ENCODE data around the gene DENND1A. TPM values are rescaled to one million over a fixed set of nuclear protein-coding genes. Genes with fewer than 3 reads are reported as not detected.

DENND1A gene
- total RNA-seq, 1 donor from 2014 or later, result 13.9 TPM

GRCh38 chr9:123420592-123421111 lies 509.3 kb downstream of the DENND1A start:
- no peak overlapping the region for H3K27ac Mint-ChIP-seq (ENCODE audit: unreplicated experiment)
- TF ChIP-seq CTCF (IDR thresholded peaks at IDR 0.05; ENCODE audit: partially characterized antibody, unreplicated experiment), result no peak
- peaks cover 21% of the 10 kb centered on the region for H3K4me1 Mint-ChIP-seq (ENCODE audit: low read depth, unreplicated experiment)
- peaks cover 3% of the 10 kb centered on the region for H3K9me3 Mint-ChIP-seq (ENCODE audit: unreplicated experiment)
- H3K4me3 Mint-ChIP-seq (ENCODE audit: unreplicated experiment), result no peak overlapping the region
- peaks cover 5% of the 10 kb centered on the region for H3K36me3 Mint-ChIP-seq (ENCODE audit: unreplicated experiment)
- DNase-seq, result no peak
- H3K27me3 Mint-ChIP-seq (ENCODE audit: unreplicated experiment), result peaks cover 9% of the 10 kb centered on the region

DNA sequence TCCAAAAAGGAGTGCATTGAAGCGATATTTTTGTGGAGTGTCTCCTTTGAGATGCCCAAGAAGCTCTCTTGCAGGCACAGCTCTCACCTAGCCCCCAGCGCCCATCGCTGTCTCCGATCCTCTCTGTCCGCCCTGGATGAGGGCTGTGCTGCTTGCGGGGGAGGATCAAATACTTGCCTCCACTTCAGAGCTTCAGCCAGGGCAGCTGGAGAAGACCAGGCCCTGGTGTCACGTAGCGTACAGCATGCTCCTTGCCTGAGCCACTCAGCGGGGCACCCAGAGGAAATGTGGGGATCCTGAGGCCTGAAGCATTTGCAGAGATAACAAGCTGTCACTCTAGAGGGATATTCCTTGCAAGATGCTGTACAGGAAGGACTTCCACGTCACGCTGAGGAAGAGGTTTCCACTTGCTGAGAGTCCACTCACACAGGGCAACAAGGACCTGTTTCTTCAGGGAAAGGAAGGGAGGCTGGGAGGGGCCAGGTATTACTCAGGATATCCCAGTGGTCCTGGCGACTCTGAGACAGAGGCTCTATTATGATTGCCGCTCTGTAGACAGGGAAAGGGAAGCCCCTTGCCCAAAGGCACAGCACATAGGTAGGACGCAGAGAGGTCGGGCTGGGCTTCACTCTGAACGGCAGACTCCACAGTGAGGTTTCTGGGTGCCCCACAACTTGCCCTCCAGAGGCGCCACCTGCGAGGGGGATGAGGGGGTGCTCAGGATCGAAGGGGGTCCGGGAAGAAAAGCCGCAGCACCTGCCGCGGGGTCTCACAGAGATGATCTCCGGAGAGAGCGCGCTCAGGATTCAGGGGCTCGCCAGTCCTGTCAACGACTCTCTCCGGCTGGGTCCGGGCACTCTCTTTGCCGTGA lies 510.0 kb downstream of the DENND1A start:
- peaks cover 24% of the 10 kb centered on the region for H3K4me1 Mint-ChIP-seq (ENCODE audit: low read depth, unreplicated experiment)
- H3K27me3 Mint-ChIP-seq (ENCODE audit: unreplicated experiment), result peaks cover 9% of the 10 kb centered on the region
- TF ChIP-seq CTCF (IDR thresholded peaks at IDR 0.05; ENCODE audit: partially characterized antibody, unreplicated experiment), result no peak
- H3K9me3 Mint-ChIP-seq (ENCODE audit: unreplicated experiment), result peaks cover 2% of the 10 kb centered on the region
- H3K27ac Mint-ChIP-seq (ENCODE audit: unreplicated experiment), result no peak overlapping the region
- H3K4me3 Mint-ChIP-seq (ENCODE audit: unreplicated experiment), result no peak overlapping the region
- peaks cover 5% of the 10 kb centered on the region for H3K36me3 Mint-ChIP-seq (ENCODE audit: unreplicated experiment)
- no peak for DNase-seq

- H3K36me3 Mint-ChIP-seq (ENCODE audit: unreplicated experiment), result peaks cover 5% of the 10 kb centered on the region
- TF ChIP-seq CTCF (IDR thresholded peaks at IDR 0.05; ENCODE audit: partially characterized antibody, unreplicated experiment), result no peak
- H3K4me1 Mint-ChIP-seq (ENCODE audit: low read depth, unreplicated experiment), result peaks cover 31% of the 10 kb centered on the region
- peaks cover 2% of the 10 kb centered on the region for H3K9me3 Mint-ChIP-seq (ENCODE audit: unreplicated experiment)
- no peak overlapping the region for H3K27ac Mint-ChIP-seq (ENCODE audit: unreplicated experiment)
- no peak for DNase-seq
- H3K27me3 Mint-ChIP-seq (ENCODE audit: unreplicated experiment), result peaks cover 10% of the 10 kb centered on the region
- no peak overlapping the region for H3K4me3 Mint-ChIP-seq (ENCODE audit: unreplicated experiment)
These were observed 510.8 kb downstream of the DENND1A start for GRCh38 chr9:123419091-123419490.

GRCh38 chr9:123418506-123418905 lies 511.4 kb downstream of the DENND1A start:
- Mint-ChIP-seq H3K9me3 (ENCODE audit: unreplicated experiment) (peaks cover 2% of the 10 kb centered on the region), H3K4me3 (ENCODE audit: unreplicated experiment) (no peak overlapping the region), H3K4me1 (ENCODE audit: low read depth, unreplicated experiment) (peaks cover 31% of the 10 kb centered on the region), H3K27me3 (ENCODE audit: unreplicated experiment) (peaks cover 10% of the 10 kb centered on the region), H3K27ac (ENCODE audit: unreplicated experiment) (no peak overlapping the region), H3K36me3 (ENCODE audit: unreplicated experiment) (peaks cover 5% of the 10 kb centered on the region)
- no peak for DNase-seq
- TF ChIP-seq CTCF (IDR thresholded peaks at IDR 0.05; ENCODE audit: partially characterized antibody, unreplicated experiment), result no peak

DNA sequence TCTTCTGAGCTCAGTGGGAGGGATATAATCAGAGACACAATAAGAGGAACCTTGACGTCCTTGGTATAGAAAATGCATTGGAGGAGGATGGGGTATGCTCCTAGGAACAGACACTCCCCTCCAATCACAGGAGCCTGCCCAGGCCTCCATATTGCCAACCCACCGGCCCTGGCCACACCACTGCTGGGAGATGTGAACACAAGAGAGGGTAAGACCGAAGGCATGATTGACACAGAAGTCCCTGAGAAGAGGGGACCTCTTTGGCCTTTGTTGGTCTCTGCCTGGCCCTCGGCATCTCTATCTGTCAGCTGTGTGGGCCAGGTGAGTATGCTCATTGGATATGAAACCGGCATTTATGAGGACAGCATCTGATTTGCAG lies 511.9 kb downstream of the DENND1A start:
- Mint-ChIP-seq H3K9me3 (ENCODE audit: unreplicated experiment) (peaks cover 2% of the 10 kb centered on the region), H3K4me3 (ENCODE audit: unreplicated experiment) (no peak overlapping the region), H3K27me3 (ENCODE audit: unreplicated experiment) (peaks cover 10% of the 10 kb centered on the region), H3K36me3 (ENCODE audit: unreplicated experiment) (peaks cover 5% of the 10 kb centered on the region), H3K4me1 (ENCODE audit: low read depth, unreplicated experiment) (peaks cover 31% of the 10 kb centered on the region), H3K27ac (ENCODE audit: unreplicated experiment) (no peak overlapping the region)
- DNase-seq, result no peak
- no peak for TF ChIP-seq CTCF (IDR thresholded peaks at IDR 0.05; ENCODE audit: partially characterized antibody, unreplicated experiment)

Measured in glutamatergic neuron (in vitro differentiated cells).